ENCODE data around the gene OPCML.

DNA sequence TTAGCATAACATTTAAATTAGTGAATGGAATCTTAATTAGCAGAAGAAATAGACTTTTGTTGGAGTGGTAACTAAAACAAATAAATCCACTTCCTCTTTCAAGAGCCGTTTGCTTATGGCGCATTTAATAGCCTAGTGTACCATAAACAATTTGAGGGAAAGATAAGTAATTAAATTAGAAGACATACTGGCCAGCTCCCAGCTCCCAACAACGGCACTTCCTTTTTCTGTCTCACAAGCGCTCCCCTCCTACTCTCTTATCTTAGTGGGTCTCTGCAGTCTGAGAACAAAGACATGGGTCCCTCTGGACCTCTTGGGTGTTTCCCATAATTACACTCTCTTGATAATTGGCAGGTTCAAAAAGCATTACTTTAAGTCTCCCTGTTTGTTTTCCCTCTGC, 146.0 kb downstream of the OPCML start:
- TF ChIP-seq POLR2AphosphoS5 (IDR thresholded peaks at IDR 0.05; ENCODE audit: low read depth) (no peak), SPI1 (IDR thresholded peaks at IDR 0.05; ENCODE audit: borderline replicate concordance, low read depth) (peak; percentile 6; the same call in 1 of the 2 replicates), GABPA (IDR thresholded peaks at IDR 0.05; ENCODE audit: low read depth) (no peak)
- TF ChIP-seq, protein P1, sequence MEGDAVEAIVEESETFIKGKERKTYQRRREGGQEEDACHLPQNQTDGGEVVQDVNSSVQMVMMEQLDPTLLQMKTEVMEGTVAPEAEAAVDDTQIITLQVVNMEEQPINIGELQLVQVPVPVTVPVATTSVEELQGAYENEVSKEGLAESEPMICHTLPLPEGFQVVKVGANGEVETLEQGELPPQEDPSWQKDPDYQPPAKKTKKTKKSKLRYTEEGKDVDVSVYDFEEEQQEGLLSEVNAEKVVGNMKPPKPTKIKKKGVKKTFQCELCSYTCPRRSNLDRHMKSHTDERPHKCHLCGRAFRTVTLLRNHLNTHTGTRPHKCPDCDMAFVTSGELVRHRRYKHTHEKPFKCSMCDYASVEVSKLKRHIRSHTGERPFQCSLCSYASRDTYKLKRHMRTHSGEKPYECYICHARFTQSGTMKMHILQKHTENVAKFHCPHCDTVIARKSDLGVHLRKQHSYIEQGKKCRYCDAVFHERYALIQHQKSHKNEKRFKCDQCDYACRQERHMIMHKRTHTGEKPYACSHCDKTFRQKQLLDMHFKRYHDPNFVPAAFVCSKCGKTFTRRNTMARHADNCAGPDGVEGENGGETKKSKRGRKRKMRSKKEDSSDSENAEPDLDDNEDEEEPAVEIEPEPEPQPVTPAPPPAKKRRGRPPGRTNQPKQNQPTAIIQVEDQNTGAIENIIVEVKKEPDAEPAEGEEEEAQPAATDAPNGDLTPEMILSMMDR (IDR thresholded peaks at IDR 0.05; ENCODE audit: insufficient read depth, low read length), result no peak
- TF ChIP-seq, protein P2, sequence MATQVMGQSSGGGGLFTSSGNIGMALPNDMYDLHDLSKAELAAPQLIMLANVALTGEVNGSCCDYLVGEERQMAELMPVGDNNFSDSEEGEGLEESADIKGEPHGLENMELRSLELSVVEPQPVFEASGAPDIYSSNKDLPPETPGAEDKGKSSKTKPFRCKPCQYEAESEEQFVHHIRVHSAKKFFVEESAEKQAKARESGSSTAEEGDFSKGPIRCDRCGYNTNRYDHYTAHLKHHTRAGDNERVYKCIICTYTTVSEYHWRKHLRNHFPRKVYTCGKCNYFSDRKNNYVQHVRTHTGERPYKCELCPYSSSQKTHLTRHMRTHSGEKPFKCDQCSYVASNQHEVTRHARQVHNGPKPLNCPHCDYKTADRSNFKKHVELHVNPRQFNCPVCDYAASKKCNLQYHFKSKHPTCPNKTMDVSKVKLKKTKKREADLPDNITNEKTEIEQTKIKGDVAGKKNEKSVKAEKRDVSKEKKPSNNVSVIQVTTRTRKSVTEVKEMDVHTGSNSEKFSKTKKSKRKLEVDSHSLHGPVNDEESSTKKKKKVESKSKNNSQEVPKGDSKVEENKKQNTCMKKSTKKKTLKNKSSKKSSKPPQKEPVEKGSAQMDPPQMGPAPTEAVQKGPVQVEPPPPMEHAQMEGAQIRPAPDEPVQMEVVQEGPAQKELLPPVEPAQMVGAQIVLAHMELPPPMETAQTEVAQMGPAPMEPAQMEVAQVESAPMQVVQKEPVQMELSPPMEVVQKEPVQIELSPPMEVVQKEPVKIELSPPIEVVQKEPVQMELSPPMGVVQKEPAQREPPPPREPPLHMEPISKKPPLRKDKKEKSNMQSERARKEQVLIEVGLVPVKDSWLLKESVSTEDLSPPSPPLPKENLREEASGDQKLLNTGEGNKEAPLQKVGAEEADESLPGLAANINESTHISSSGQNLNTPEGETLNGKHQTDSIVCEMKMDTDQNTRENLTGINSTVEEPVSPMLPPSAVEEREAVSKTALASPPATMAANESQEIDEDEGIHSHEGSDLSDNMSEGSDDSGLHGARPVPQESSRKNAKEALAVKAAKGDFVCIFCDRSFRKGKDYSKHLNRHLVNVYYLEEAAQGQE (IDR thresholded peaks at IDR 0.05; ENCODE audit: insufficient replicate concordance, low read depth), result no peak

Data from HL-60 (cell line).